Right cardiac atrium (tissue), 5 donors: Measurements from ENCODE around the gene IL24. TPM values are rescaled to one million over a fixed set of nuclear protein-coding genes. Genes with fewer than 3 reads are reported as not detected.
A peak's percentile ranks its signal among the peaks of the same experiment; 100 is the strongest.

Experiments used
- ATAC-seq, 2 donors: fragments of 200-7000 bp; cut with Tn5 transposase; one replicate each; pipeline versions ENCODE4 v1.8.0 to v1.9.1; 2020; ENCODE audit warnings: moderate library complexity in 2 of 2, mild to moderate bottlenecking in 1 of 2
- DNase-seq, 3 donors: peaks; one replicate each; pipeline ENCODE4 v3.0.0-alpha.2; 2020
- H3K27ac ChIP-seq: one replicate; pipeline ENCODE4 v1.5.1; 2013; ENCODE audit warnings: mild to moderate bottlenecking, low read length, control low read depth, moderate library complexity
- H3K27me3 ChIP-seq: one replicate; pipeline ENCODE4 v1.6.1; 2013; ENCODE audit not compliant: control insufficient read depth, insufficient read depth
- H3K4me1 ChIP-seq: one replicate; pipeline ENCODE4 v1.6.1; 2013; ENCODE audit warnings: low read length; ENCODE audit not compliant: control insufficient read depth, insufficient read depth
- H3K4me3 ChIP-seq: one replicate; pipeline ENCODE4 v1.5.1; 2013; ENCODE audit warnings: low read length, control low read depth
- H3K9me3 ChIP-seq: one replicate; pipeline ENCODE4 v1.6.1; 2013; ENCODE audit warnings: low read length; ENCODE audit not compliant: control insufficient read depth
- WGBS: extraction: QIAGEN DNeasy Blood & Tissue Kit; methylation state at CpG from one replicate; pipeline ENCODE4 v1.1.7; 2013; 5-methylcytosine and 5-hydroxymethylcytosine counted together
- intact Hi-C, 4 donors: fragments of 100-400 bp; cut with DNase I; formaldehyde crosslinking; loops; one replicate each; pipeline versions ENCODE4 v1.11.0 to v1.14.0; 2022 to 2023
- polyA plus RNA-seq: library from polyadenylated mRNA; stranded (reverse); fragments of 200-250 nt; gene quantifications from one replicate; pipeline ENCODE4 v1.2.3, GENCODE V29; 2013
- total RNA-seq, 4 donors: library from RNA; stranded (reverse); fragmentation: NEBNext Ultra II Directional; extraction: Animal tissue kit (Norgen Biotek cat#: 25700); gene quantifications; one replicate each; pipeline ENCODE4 v1.2.1, GENCODE V29; 2021
- donor health status: healthy with polysubstance abuse.
- donor health status: DM: no; HTN: yes; CAD: no.
- donor health status: DM: no; HTN: no; CAD: no.
- donor health status: DM: no; HTN: yes; CAD: no; lungs with severe emphysema.
- donor health status: DM: yes; HTN: yes; CAD: no.

IL24 gene
- total and polyA plus RNA-seq, 5 donors, result not detected

DNA sequence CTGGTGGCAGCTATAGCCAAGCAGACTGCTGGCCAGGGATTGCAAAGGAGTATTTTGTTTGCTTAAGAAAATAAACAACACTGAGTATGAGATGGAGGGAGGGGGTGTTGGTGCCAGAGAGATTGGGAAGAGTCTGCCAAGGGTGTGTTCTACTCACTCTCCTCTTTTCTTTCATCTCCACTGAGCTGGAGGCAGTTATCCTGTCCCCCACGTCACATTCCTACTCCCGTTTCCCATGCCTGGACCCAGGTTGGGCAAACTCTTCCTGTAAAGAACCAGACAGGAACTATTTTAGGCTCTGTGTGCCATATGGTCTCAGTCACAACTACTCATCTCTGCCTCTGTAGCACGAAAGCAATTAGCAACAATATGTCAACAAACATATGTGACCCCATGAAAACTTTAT lies 1.4 kb upstream of the IL24 start:
- DNase-seq (no peak), ATAC-seq (no peak)
- 52% methylated on average over 3 of the region's 3 CpGs for WGBS
- H3K4me1 ChIP-seq, result no peaks in the 10 kb centered on the region
- no peaks in the 10 kb centered on the region for H3K27me3 ChIP-seq
- H3K4me3 ChIP-seq, result no peak overlapping the region
- intact Hi-C loops, result no loop called here
- no peak overlapping the region for H3K27ac ChIP-seq
- H3K9me3 ChIP-seq, result no peaks in the 10 kb centered on the region

DNA sequence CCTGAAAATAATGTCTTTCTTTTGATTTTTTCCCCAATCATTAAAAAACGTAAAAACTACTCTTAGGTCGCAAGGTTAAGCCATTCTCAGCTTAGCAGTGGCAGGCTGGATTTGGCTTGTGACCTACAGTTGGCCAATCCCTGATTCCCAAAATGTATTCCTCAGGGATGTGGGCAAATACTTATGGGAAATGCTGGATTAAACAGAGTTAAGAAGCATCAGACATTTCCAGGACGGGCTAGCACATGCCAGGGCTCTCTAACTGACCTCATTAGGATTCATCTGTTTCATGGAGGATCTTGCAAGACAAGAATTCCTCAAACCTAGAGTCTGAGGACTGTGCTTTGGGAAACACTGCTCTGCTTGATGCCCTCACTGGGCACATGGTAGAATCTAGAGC lies 982 bp upstream of the IL24 start:
- H3K4me3 ChIP-seq, result no peak overlapping the region
- H3K9me3 ChIP-seq, result no peaks in the 10 kb centered on the region
- H3K4me1 ChIP-seq, result no peaks in the 10 kb centered on the region
- H3K27me3 ChIP-seq, result no peaks in the 10 kb centered on the region
- no peak for DNase-seq
- WGBS, result 76% methylated on average over 3 of the region's 3 CpGs
- no peak overlapping the region for H3K27ac ChIP-seq
- intact Hi-C loops, result no loop called here
- ATAC-seq, result no peak

DNA sequence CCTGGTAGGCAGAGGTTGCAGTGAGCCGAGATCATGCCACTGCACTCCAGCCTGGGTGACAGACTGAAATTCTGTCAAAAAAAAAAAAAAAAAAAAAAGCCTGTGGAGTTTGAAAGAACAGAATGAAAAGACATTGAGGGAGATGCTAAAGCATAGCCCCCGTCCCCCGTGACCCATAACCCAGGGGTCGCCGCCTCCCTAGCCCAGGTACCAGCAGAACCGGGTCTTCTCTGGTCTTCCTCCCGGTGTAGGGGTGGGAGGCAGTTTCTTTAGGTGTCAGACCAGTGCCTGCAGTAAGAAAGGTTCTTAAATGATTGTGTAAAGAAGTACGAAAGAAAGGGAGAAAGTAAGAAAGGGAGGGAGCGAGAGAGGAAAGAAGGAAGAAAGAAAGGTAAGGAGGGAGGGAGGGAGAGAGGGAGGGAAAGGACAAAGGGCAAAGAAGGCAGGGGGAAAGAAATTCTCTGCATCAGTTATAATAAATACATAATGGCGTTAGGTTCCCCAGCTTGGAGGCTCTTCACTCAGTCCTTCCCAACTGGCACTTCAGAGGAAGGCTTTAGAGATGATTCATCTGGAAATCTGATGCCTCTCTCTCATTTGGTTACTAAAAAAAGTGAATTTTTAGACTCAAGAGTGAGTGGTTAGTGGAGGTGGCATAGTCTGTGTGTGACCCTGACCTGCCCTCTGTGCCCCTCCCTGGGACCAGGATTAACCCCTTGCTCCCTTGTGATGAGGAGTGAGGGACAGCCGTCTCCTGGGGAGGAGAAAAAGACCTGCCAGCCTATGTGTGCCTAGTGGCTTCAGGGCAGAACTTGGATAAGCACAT lies 1.1 kb downstream of the IL24 start:
- no peaks in the 10 kb centered on the region for H3K27me3 ChIP-seq
- H3K4me1 ChIP-seq, result no peaks in the 10 kb centered on the region
- H3K9me3 ChIP-seq, result no peaks in the 10 kb centered on the region
- ATAC-seq (no peak), DNase-seq (no peak)
- 80% methylated on average over 11 of the region's 11 CpGs for WGBS
- H3K27ac ChIP-seq, result no peak overlapping the region
- no peak overlapping the region for H3K4me3 ChIP-seq
- intact Hi-C loops, result no loop called here

DNA sequence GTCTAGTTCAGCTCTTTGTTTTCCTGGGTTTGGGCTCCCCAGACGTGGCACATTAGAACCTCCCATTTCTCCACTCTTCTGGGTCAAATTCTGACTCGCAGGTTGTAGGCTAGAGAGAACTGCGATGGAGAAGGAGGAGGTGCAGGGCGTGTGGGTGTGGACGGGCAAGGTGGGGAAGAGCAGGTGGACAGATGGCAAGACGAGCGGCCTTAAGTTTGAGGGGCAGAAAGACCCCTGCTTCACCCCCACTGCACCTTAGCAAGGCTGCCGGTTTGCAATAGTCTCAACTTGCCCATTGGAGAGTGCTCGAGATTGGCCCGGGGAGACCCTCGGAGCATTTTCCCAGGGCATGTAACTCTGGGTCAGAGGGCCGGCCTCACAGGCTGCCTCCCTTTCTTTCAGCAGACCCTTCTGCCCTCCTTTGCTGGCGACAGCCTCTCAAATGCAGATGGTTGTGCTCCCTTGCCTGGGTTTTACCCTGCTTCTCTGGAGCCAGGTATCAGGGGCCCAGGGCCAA lies 1.7 kb downstream of the IL24 start:
- Histone ChIP-seq H3K9me3 (no peaks in the 10 kb centered on the region), H3K27ac (no peak overlapping the region), H3K4me3 (no peak overlapping the region), H3K4me1 (no peaks in the 10 kb centered on the region), H3K27me3 (no peaks in the 10 kb centered on the region)
- ATAC-seq, result no peak
- intact Hi-C loops, result no loop called here
- 92% methylated on average over 13 of the region's 13 CpGs for WGBS
- DNase-seq, result no peak

DNA sequence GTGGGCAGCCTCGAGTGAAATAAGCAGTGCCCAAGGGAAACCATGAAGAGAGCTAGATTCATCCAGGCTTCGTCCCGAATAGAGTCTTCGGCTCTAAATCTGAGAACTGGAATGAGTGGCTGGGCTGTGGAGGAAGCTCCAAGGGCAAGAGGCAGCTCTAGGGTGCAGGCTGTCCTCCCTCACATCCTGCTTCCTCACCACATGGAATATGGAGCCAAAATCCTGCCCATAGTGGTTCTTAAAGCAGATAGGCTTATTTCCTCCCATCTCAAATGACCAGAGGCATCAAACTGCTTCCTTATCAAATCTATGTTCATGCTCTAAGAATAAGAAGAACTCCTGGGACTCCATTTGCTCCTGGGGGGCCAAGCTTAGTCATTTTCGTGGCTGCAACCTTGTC lies 2.5 kb downstream of the IL24 start:
- no peaks in the 10 kb centered on the region for H3K27me3 ChIP-seq
- no peak for ATAC-seq
- no peak overlapping the region for H3K27ac ChIP-seq
- no peaks in the 10 kb centered on the region for H3K9me3 ChIP-seq
- H3K4me3 ChIP-seq, result no peak overlapping the region
- WGBS, result 69% methylated on average over 5 of the region's 5 CpGs
- intact Hi-C loops, result loop anchor here in 1 of 4 donors (10.0 kb wide), 1 partner anchor 425 kb away; the partner anchor contains the start of gene IKBKE
- DNase-seq, result no peak
- H3K4me1 ChIP-seq, result no peaks in the 10 kb centered on the region

DNA sequence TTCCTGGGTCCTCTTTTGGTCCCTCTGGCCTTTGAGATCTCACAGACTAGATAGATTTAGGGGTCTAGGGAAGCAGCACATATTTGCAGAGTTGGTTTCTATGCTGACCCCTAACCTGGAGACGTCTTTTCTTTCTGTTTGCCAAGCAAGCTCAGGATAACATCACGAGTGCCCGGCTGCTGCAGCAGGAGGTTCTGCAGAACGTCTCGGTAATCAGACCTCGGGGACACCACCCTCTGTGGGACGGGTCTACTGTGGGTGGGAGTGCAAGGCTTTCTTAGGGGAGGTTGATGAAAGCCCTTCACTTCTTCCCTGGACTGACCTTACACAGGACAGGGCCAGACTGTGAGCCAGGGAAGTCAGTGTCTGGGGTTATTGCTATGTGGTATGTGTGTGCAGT lies 2.9 kb downstream of the IL24 start:
- intact Hi-C loops, result loop anchor here in 1 of 4 donors (10.0 kb wide), 1 partner anchor 425 kb away; the partner anchor contains the start of gene IKBKE
- WGBS, result 79% methylated on average over 7 of the region's 7 CpGs
- Histone ChIP-seq H3K4me1 (no peaks in the 10 kb centered on the region), H3K4me3 (no peak overlapping the region), H3K27me3 (no peaks in the 10 kb centered on the region), H3K9me3 (no peaks in the 10 kb centered on the region), H3K27ac (no peak overlapping the region)
- DNase-seq (no peak), ATAC-seq (no peak)

DNA sequence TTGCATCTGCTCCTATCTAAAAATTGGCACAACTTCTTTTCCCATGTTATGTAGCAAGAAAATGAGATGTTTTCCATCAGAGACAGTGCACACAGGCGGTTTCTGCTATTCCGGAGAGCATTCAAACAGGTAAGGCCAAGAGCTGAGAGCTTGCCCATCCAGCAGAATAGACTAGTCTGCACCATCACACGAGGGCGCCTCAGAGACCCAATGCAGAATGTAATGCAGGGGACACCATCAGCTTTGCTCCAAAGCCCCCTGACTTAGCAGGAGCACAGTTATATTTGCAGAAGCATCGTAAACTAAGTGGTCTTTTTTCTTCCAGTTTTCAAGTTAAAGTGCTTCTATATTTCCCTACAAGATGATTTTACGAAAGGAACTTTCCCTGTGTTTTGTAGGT lies 4.7 kb downstream of the IL24 start:
- no peak for DNase-seq
- 89% methylated on average over 6 of the region's 6 CpGs for whole genome bisulfite sequencing
- Histone ChIP-seq H3K4me3 (no peak overlapping the region), H3K4me1 (no peaks in the 10 kb centered on the region), H3K27me3 (no peaks in the 10 kb centered on the region), H3K27ac (no peak overlapping the region), H3K9me3 (no peaks in the 10 kb centered on the region)
- intact Hi-C loops, result loop anchor here in 1 of 4 donors (10.0 kb wide), 1 partner anchor 427 kb away; the partner anchor contains the start of gene IKBKE
- no peak for ATAC-seq

DNA sequence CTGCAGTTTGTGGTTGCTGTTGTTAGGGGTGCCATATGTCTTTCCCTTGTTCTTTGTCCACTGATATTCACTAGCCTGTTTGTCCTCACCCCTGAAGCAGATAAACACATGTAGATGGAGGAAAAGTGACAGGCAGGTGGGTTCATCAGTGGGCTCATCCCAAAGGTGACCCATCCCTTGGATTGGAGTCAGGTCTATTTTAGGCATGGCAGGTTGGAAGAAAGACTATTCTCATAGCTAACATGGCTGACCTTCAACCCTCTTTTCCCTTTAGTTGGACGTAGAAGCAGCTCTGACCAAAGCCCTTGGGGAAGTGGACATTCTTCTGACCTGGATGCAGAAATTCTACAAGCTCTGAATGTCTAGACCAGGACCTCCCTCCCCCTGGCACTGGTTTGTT lies 5.5 kb downstream of the IL24 start:
- no peak overlapping the region for H3K4me3 ChIP-seq
- no peaks in the 10 kb centered on the region for H3K9me3 ChIP-seq
- DNase-seq (no peak), ATAC-seq (no peak)
- intact Hi-C loops, result loop anchor here in 1 of 4 donors (10.0 kb wide), 1 partner anchor 428 kb away; the partner anchor contains the start of gene IKBKE
- no peaks in the 10 kb centered on the region for H3K27me3 ChIP-seq
- no peaks in the 10 kb centered on the region for H3K4me1 ChIP-seq
- H3K27ac ChIP-seq, result no peak overlapping the region
- WGBS, result 80% methylated on average over 1 of the region's 1 CpG

DNA sequence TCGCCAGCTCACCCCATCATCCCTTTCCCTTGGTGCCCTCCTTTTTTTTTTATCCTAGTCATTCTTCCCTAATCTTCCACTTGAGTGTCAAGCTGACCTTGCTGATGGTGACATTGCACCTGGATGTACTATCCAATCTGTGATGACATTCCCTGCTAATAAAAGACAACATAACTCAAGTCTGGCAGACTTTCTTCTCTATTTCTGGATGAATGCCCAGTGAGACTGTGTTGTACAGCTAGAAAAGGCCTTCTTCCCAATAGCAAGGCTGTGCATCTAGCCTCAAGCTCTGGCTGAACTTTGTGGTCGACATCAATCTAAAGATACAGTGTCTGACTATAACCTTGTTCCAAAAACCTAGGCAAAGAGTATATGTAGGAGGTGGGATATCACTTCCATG lies 6.4 kb downstream of the IL24 start:
- Histone ChIP-seq H3K4me3 (no peak overlapping the region), H3K27ac (no peak overlapping the region), H3K4me1 (no peaks in the 10 kb centered on the region), H3K27me3 (no peaks in the 10 kb centered on the region), H3K9me3 (no peaks in the 10 kb centered on the region)
- ATAC-seq, result peak in 1 of 2 donors; percentile 36
- 63% methylated on average over 2 of the region's 2 CpGs for WGBS
- no peak for DNase-seq
- intact Hi-C loops, result loop anchor here in 1 of 4 donors (10.0 kb wide), 1 partner anchor 429 kb away; the partner anchor contains the start of gene IKBKE

DNA sequence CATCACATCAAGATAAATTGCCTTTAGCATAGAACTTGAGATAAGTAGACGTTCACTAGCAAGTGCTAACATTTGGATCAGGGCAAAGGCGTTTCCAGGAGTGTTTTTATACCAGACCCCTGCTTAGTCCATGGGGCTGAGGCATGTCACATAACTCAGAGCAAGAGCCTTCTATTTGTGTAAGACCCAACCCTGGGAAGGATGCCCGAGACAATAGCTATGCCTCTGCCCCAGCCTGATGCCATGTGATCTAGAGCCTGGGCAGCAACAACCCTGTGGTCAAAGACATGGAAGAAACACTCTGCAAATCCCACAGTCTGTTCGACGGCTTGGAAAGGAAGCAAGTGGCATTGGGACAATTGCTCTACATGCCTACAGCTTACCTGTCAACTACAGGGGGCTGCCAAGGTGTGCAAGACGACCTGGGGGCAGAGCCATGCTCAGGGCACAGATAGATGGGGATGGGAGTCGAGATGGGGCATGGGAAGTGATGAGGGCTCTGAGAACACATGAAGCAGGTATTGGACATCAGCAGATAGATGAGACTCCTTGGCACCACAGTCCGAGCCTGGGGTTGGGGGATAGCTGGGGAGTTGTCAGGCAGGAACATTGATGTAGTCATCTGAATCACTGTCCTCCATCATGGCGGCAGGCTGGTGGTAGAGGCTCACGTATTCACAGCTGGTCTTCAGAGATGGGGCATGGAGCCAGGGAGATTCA lies 7.3 kb downstream of the IL24 start:
- intact Hi-C loops, result loop anchor here in 1 of 4 donors (5.0 to 10.0 kb wide), 2 partner anchors 37 to 430 kb away; partner anchors contain the start of genes IKBKE and IL20
- Histone ChIP-seq H3K4me1 (no peaks in the 10 kb centered on the region), H3K27ac (no peak overlapping the region), H3K4me3 (no peak overlapping the region), H3K27me3 (no peaks in the 10 kb centered on the region), H3K9me3 (no peaks in the 10 kb centered on the region)
- no peak for ATAC-seq
- DNase-seq, result no peak
- 83% methylated on average over 10 of the region's 10 CpGs for WGBS
